Panc1 (cell line): Measurements from ENCODE around the gene ADSS1.

ENCODE experiments used
- POLR2AphosphoS5 ChIP-seq: IDR thresholded peaks from 2 replicates; pipeline ENCODE4 v1.6.1; 2012; ENCODE audit warnings: mild to moderate bottlenecking, low read depth, low read length, moderate library complexity
- SIN3A ChIP-seq: IDR thresholded peaks from 2 replicates; pipeline ENCODE4 v1.6.1; 2012; ENCODE audit warnings: low read depth, mild to moderate bottlenecking, low read length, moderate library complexity, borderline replicate concordance; ENCODE audit not compliant: insufficient read depth
- TCF7L2 ChIP-seq: IDR thresholded peaks from 2 replicates; pipeline ENCODE4 v1.6.1; 2011; ENCODE audit warnings: mild to moderate bottlenecking, low read depth, low read length, inconsistent platforms
- TF ChIP-seq, protein P1 (sequence below): fragments of 450-650 bp; IDR thresholded peaks from 2 replicates; pipeline ENCODE4 v1.5.1; 2017; ENCODE audit warnings: mild to moderate bottlenecking
- TF ChIP-seq, protein P2 (sequence below), 2 experiments: IDR thresholded peaks; 2 replicates each; pipeline ENCODE4 v1.6.1; 2011 to 2012; ENCODE audit warnings: low read depth in 2 of 2, control low read depth in 1 of 2, low read length in 1 of 2, mild to moderate bottlenecking in 1 of 2, moderate library complexity in 1 of 2; ENCODE audit not compliant: insufficient read depth in 1 of 2

DNA sequence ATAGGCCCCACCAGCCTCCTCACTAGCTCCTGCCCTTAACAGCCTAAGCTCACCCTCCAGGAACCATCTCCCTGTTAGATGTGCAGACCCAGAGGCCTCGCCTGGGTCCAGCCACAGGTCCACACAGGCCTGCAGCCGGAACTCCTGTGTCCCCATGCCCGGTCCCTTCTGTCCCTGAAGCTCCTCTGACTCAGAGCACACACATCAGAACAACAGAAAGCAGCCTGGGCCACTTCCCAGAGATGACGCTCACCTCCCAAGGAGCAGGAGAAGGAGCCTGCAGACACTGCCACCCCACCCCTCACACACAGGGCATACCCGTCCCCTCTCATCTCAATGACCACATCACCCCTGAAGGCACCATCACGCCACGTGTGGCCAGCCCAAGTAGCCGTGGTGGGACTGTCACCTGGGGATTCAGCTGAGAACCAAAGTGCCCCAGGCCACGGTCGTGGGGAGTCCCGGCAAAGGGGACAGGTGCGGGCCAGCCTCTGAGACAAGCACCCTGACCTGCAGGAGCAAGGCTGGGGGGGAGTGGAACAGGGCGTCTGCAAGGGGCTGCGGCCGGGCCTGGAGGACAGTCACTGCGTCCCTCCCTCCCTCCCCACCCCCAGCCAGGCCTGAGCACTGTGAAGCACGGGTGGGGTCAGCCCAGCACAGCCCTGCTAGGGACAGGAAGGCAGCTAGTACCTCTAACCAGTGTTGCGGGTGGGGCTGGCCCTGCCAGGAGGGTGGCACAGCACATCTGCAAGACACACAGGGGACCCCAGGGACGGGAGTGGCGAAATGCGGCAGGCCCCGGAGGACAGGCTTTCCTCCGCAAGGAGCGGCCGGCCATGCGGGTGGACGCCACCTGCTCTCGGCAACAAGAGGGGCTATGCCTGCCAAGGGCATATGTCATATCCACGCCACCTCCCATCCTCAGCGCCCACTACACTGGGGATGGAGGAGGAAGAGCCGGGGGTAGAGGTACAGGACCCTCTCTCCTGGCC lies 66.0 kb downstream of the ADSS1 start:
- TF ChIP-seq, protein P1, sequence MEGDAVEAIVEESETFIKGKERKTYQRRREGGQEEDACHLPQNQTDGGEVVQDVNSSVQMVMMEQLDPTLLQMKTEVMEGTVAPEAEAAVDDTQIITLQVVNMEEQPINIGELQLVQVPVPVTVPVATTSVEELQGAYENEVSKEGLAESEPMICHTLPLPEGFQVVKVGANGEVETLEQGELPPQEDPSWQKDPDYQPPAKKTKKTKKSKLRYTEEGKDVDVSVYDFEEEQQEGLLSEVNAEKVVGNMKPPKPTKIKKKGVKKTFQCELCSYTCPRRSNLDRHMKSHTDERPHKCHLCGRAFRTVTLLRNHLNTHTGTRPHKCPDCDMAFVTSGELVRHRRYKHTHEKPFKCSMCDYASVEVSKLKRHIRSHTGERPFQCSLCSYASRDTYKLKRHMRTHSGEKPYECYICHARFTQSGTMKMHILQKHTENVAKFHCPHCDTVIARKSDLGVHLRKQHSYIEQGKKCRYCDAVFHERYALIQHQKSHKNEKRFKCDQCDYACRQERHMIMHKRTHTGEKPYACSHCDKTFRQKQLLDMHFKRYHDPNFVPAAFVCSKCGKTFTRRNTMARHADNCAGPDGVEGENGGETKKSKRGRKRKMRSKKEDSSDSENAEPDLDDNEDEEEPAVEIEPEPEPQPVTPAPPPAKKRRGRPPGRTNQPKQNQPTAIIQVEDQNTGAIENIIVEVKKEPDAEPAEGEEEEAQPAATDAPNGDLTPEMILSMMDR = no peak
- TF ChIP-seq TCF7L2 = no peak
- TF ChIP-seq SIN3A = no peak
- no peak for TF ChIP-seq POLR2AphosphoS5
- TF ChIP-seq, protein P2, sequence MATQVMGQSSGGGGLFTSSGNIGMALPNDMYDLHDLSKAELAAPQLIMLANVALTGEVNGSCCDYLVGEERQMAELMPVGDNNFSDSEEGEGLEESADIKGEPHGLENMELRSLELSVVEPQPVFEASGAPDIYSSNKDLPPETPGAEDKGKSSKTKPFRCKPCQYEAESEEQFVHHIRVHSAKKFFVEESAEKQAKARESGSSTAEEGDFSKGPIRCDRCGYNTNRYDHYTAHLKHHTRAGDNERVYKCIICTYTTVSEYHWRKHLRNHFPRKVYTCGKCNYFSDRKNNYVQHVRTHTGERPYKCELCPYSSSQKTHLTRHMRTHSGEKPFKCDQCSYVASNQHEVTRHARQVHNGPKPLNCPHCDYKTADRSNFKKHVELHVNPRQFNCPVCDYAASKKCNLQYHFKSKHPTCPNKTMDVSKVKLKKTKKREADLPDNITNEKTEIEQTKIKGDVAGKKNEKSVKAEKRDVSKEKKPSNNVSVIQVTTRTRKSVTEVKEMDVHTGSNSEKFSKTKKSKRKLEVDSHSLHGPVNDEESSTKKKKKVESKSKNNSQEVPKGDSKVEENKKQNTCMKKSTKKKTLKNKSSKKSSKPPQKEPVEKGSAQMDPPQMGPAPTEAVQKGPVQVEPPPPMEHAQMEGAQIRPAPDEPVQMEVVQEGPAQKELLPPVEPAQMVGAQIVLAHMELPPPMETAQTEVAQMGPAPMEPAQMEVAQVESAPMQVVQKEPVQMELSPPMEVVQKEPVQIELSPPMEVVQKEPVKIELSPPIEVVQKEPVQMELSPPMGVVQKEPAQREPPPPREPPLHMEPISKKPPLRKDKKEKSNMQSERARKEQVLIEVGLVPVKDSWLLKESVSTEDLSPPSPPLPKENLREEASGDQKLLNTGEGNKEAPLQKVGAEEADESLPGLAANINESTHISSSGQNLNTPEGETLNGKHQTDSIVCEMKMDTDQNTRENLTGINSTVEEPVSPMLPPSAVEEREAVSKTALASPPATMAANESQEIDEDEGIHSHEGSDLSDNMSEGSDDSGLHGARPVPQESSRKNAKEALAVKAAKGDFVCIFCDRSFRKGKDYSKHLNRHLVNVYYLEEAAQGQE (IDR thresholded peaks at IDR 0.05; ENCODE audit: insufficient read depth in 1 of 2, low read depth in 2 of 2, low read length in 1 of 2) = no peak
